ENCODE results near the gene SMARCB1. TPM values are rescaled to one million over a fixed set of nuclear protein-coding genes. Genes with fewer than 3 reads are reported as not detected.

The SMARCB1 gene
- total RNA-seq, 4 donors from 2014 or later: 33.7 to 61.3 (median 54.7) TPM

DNA sequence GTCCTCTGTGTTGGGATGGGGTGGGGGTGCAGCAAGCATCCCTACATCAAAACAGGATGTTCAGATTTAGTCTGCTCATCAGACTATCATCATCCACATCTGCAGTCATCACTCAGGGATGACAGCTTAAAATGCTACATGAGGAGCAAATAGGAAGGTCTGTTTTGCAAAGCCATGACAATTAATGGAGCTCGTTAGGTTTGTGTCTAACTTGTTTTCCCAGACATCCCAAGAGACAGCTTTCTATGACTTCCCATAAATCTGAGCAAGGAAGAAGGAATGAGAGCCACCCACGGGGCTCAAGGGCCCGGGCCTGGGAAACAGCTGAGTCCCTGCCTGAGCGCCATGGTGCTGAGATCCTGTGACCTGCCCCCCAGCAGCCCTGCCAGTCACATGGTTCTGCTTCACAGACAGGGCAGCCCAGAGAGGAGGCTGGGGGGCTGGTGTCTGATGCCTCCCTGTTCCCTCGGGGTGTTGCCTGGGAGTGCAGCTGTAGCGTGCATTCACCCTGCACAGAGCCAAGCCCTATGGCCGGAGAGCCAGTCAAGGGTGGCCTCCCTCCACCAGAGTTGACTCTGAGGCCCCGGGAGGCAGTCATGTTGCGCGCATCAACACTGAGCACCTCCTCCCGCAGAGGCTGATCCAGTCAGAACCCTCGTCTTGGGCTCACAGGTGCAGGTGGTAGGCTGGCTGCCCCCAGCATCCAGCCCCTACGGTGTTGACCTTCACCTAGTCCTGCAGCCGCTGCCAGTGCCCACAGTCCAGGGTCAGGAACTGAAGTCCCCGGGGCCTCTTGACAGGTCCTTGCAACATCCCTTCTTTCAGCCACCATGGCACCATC is 40.0 kb downstream of the SMARCB1 start:
- Histone ChIP-seq H3K27ac (no peak overlapping the region), H3K36me3 (peaks cover 0 to 53% (median 19%) of the 10 kb centered on the region in 4 donors), H3K9me3 (no peaks in the 10 kb centered on the region), H3K4me1 (no peaks in the 10 kb centered on the region), H3K4me3 (no peak overlapping the region), H3K27me3 (no peaks in the 10 kb centered on the region)
- WGBS, 2 donors (ENCODE audit: low coverage in 1 of 2): 79% methylated on average over 15 of the region's 15 CpGs; no CpG with 5 or more reads in 1 of the 2 donors
- DNase-seq: no peak
- TF ChIP-seq EP300 (IDR thresholded peaks at IDR 0.05; ENCODE audit: low read depth) (no peak), POLR2A (IDR thresholded peaks at IDR 0.05) (no peak), POLR2AphosphoS5 (IDR thresholded peaks at IDR 0.05) (no peak)
- TF ChIP-seq, protein P1, sequence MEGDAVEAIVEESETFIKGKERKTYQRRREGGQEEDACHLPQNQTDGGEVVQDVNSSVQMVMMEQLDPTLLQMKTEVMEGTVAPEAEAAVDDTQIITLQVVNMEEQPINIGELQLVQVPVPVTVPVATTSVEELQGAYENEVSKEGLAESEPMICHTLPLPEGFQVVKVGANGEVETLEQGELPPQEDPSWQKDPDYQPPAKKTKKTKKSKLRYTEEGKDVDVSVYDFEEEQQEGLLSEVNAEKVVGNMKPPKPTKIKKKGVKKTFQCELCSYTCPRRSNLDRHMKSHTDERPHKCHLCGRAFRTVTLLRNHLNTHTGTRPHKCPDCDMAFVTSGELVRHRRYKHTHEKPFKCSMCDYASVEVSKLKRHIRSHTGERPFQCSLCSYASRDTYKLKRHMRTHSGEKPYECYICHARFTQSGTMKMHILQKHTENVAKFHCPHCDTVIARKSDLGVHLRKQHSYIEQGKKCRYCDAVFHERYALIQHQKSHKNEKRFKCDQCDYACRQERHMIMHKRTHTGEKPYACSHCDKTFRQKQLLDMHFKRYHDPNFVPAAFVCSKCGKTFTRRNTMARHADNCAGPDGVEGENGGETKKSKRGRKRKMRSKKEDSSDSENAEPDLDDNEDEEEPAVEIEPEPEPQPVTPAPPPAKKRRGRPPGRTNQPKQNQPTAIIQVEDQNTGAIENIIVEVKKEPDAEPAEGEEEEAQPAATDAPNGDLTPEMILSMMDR (IDR thresholded peaks at IDR 0.05): no peak
- intact Hi-C loops (cut with DNase I; ENCODE audit: low total_unique reads) (no loop called here), in situ Hi-C loops (cut with MboI; ENCODE audit: low pct_ligation_motif_present in 1 of 4, low pct_unique_long_range_greater_than_20kb in 1 of 4, low sequenced_read_pairs in 3 of 4) (loop anchor here in 1 of 4 donors (25.0 kb wide), 1 partner anchor 289 kb away; no protein-coding TSS in a partner anchor)

DNA sequence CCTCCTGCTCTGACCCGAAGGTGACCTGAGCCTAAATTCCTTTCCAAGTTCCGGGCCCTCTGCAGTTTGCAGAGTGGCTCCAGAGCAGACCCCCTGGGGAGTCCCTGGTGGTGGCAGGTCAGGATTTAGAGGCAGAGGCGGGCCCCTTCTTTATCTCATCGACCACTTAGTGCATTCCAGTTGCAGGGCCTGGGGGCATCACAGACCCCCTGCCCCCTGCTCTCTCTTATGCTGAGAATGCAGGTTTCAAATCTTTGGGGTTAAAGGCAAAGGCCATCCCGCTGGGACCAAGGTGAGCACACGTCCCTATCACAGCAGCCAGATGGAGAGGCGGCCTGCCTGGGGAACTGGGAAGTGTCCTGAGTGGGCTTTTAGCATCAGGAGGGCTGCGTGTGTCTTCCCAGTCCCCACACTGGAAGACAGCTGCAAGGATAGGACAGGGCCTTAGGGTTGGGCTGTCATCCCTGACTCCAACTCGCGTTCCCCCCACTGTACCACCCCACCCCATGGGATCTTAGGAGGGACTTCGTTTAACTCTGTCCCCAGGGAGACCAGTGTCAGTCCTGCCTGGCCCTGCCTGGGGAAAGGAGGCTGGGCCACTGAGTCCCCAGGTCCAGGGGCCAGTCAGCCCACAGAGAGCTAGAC is 40.7 kb downstream of the SMARCB1 start:
- H3K4me1 ChIP-seq: no peaks in the 10 kb centered on the region
- intact Hi-C loops (cut with DNase I; ENCODE audit: low total_unique reads): no loop called here
- in situ Hi-C loops (cut with MboI; ENCODE audit: low pct_ligation_motif_present in 1 of 4, low pct_unique_long_range_greater_than_20kb in 1 of 4, low sequenced_read_pairs in 3 of 4): loop anchor here in 1 of 4 donors (25.0 kb wide), 1 partner anchor 290 kb away; no protein-coding TSS in a partner anchor
- H3K27ac ChIP-seq: no peak overlapping the region
- H3K9me3 ChIP-seq: no peaks in the 10 kb centered on the region
- peaks cover 0 to 47% (median 19%) of the 10 kb centered on the region in 4 donors for H3K36me3 ChIP-seq
- 93% methylated on average over 11 of the region's 11 CpGs; no CpG with 5 or more reads in 1 of the 2 donors for WGBS, 2 donors (ENCODE audit: low coverage in 1 of 2)
- no peak for DNase-seq
- H3K27me3 ChIP-seq: no peaks in the 10 kb centered on the region
- no peak overlapping the region for H3K4me3 ChIP-seq
- TF ChIP-seq EP300 (IDR thresholded peaks at IDR 0.05; ENCODE audit: low read depth) (no peak), POLR2A (IDR thresholded peaks at IDR 0.05) (no peak), POLR2AphosphoS5 (IDR thresholded peaks at IDR 0.05) (no peak)
- TF ChIP-seq, protein P1 (IDR thresholded peaks at IDR 0.05): no peak

DNA sequence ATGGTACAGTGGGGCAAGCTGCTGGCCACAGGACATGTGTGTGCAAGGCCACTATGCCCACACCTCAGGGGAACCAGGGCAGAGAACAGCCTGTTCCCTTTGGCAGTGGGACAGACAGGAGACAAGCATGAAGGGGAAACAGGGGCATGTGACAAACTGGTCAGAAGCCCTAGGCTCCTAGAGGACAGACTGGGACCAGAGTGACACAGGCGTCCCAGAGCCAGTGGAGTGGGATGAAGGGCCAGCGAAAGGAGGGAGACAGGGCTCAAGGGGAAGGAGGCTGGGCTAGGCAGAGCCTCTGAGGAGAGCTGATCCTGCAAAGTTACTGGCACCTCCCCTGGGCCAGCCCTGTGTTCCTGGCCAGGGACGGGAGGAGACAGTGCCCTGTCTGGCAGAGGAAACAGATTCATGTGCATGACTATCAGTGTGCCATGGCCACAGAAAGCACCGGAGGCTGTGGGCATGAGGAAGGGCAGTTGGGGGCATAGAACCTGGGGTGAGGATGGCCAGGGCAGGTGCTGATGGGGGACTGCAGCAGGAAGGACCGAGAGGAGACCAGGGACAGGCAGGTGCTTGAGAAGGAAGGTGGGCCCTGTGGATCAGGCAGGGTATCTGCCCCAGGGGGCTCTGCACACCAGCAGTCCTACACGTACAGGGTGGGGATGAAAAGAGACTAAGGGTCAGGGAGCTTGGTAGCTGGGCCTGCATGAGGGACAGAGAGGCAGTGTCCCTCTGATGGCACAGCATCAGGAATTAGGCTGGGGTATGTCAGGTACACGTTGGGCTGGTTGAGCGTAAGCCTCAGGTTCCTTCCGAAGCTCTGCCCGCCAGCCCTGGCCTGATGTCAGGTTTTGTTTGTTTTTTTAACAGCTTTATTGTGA is 42.3 kb downstream of the SMARCB1 start:
- in situ Hi-C loops (cut with MboI; ENCODE audit: low pct_ligation_motif_present in 1 of 4, low pct_unique_long_range_greater_than_20kb in 1 of 4, low sequenced_read_pairs in 3 of 4) (loop anchor here in 1 of 4 donors (25.0 kb wide), 1 partner anchor 292 kb away; no protein-coding TSS in a partner anchor), intact Hi-C loops (cut with DNase I; ENCODE audit: low total_unique reads) (no loop called here)
- WGBS, 2 donors (ENCODE audit: low coverage in 1 of 2): 63 to 90% methylated on average over 4 to 10 of the region's 10 CpGs
- no peak for DNase-seq
- TF ChIP-seq POLR2AphosphoS5 (IDR thresholded peaks at IDR 0.05) (no peak), EP300 (IDR thresholded peaks at IDR 0.05; ENCODE audit: low read depth) (no peak), POLR2A (IDR thresholded peaks at IDR 0.05) (no peak)
- TF ChIP-seq, protein P1 (IDR thresholded peaks at IDR 0.05): no peak
- Histone ChIP-seq H3K4me1 (no peaks in the 10 kb centered on the region), H3K27me3 (no peaks in the 10 kb centered on the region), H3K4me3 (no peak overlapping the region), H3K36me3 (peaks cover 0 to 44% (median 20%) of the 10 kb centered on the region in 4 donors), H3K27ac (no peak overlapping the region), H3K9me3 (no peaks in the 10 kb centered on the region)

Data from transverse colon (tissue), 4 donors.